B cell (primary cell): ENCODE data around the gene ARMC12. TPM values are rescaled to one million over a fixed set of nuclear protein-coding genes. Genes with fewer than 3 reads are reported as not detected.
"Not testable (repeated sequence)": the region's sequence is repeated elsewhere in the genome, so short reads cannot be mapped to it uniquely, and the experiment has no call there.

Experiments
- ATAC-seq: fragments of 200-7000 bp; cut with Tn5 transposase; one replicate; pipeline ENCODE4 v1.10.0; 2021; ENCODE audit warnings: low read depth, mild to moderate bottlenecking, moderate number of reproducible peaks, moderate library complexity
- CTCF ChIA-PET: fragments of 350-600 bp; sonication (Branson Sonifier 250); formaldehyde crosslinking; loops from one replicate; lab custom pipeline; 2021; ENCODE audit warnings: antibody characterized with exemption, inconsistent platforms; lab: Charles Lee
- POLR2A ChIA-PET: fragments of 350-600 bp; sonication (Branson Sonifier 250); formaldehyde crosslinking; loops from one replicate; lab custom pipeline; 2021; ENCODE audit warnings: antibody characterized with exemption; lab: Charles Lee
- DNase-seq: peaks from one replicate; pipeline ENCODE4 v3.0.0; 2013
- H2AFZ ChIP-seq: 2 replicates; pipeline ENCODE4 v1.6.1; 2012; ENCODE audit warnings: mild to moderate bottlenecking, low read depth, low read length; ENCODE audit not compliant: insufficient read depth, poor library complexity, severe bottlenecking
- H3K27ac ChIP-seq, 2 donors: 1 replicate in 1 of 2; 2 replicates in 1 of 2; pipeline ENCODE4 v1.5.1; 2012 to 2013; ENCODE audit warnings: low read length in 2 of 2, mild to moderate bottlenecking in 2 of 2, moderate library complexity in 1 of 2
- H3K27me3 ChIP-seq, 4 experiments: fragments of 200-600 bp in 1 of 4; sonication (generic) in 1 of 4; replicated peaks in 1 of 4; 1 replicate in 2 of 4; 2 replicates in 2 of 4; pipeline versions ENCODE4 v1.6.1 to v1.7.0; 2013 to 2016; ENCODE audit warnings: low read length in 3 of 4, mild to moderate bottlenecking in 2 of 4, mixed read lengths in 1 of 4, moderate library complexity in 1 of 4; ENCODE audit not compliant: insufficient read depth in 4 of 4, control insufficient read depth in 3 of 4; ENCODE audit errors: control extremely low read depth in 1 of 4
- H3K36me3 ChIP-seq, 2 experiments: replicated peaks in 1 of 2; 1 replicate in 1 of 2; 2 replicates in 1 of 2; pipeline versions ENCODE4 v1.6.1 to v1.7.1; 2013; ENCODE audit warnings: low read length in 1 of 2; ENCODE audit not compliant: insufficient read depth in 2 of 2, control insufficient read depth in 1 of 2; ENCODE audit errors: control extremely low read depth in 1 of 2, extremely low read depth in 1 of 2
- H3K4me1 ChIP-seq, 2 donors: fragments of 200-600 bp in 1 of 2; sonication (generic) in 1 of 2; 1 replicate in 1 of 2; 2 replicates in 1 of 2; pipeline versions ENCODE4 v1.5.1 to v1.6.1; 2013 to 2017; ENCODE audit warnings: low read length in 2 of 2; ENCODE audit not compliant: control insufficient read depth in 2 of 2, insufficient read depth in 2 of 2
- H3K4me2 ChIP-seq: replicated peaks from 2 replicates; pipeline ENCODE3; 2012; ENCODE audit warnings: mild to moderate bottlenecking, low read depth, low read length; ENCODE audit not compliant: poor library complexity, severe bottlenecking
- H3K4me3 ChIP-seq, 5 experiments: fragments of 200-600 bp in 1 of 5; sonication (generic) in 1 of 5; 1 replicate in 3 of 5; 2 replicates in 2 of 5; pipeline versions ENCODE4 v1.5.1 to v1.7.0; 2011 to 2016; ENCODE audit warnings: low read length in 4 of 5, mild to moderate bottlenecking in 4 of 5, low read depth in 2 of 5, control low read depth in 1 of 5, moderate library complexity in 1 of 5; ENCODE audit not compliant: insufficient read depth in 1 of 5; ENCODE audit errors: control extremely low read depth in 1 of 5, extremely low read depth in 1 of 5
- H3K79me2 ChIP-seq: fragments of 200-600 bp; sonication (generic); one replicate; pipeline ENCODE4 v1.6.0; 2016; ENCODE audit warnings: low read length; ENCODE audit not compliant: control insufficient read depth, insufficient read depth
- H3K9ac ChIP-seq: fragments of 200-600 bp; sonication (generic); 2 replicates; pipeline ENCODE4 v1.6.1; 2017; ENCODE audit warnings: mild to moderate bottlenecking, low read length, moderate library complexity
- H3K9me3 ChIP-seq, 3 donors: one replicate each; pipeline versions ENCODE4 v1.6.1 to v1.7.1; 2013; ENCODE audit warnings: low read length in 2 of 3; ENCODE audit not compliant: control insufficient read depth in 2 of 3, insufficient read depth in 1 of 3; ENCODE audit errors: control extremely low read depth in 1 of 3
- H4K20me1 ChIP-seq: 2 replicates; pipeline ENCODE4 v1.6.0; 2012; ENCODE audit warnings: mild to moderate bottlenecking, low read length; ENCODE audit not compliant: insufficient read depth, control insufficient read depth, poor library complexity, severe bottlenecking
- H3K27ac Mint-ChIP-seq: one replicate; pipeline ENCODE4 v1.8.0; 2021; ENCODE audit warnings: mixed read lengths
- H3K27me3 Mint-ChIP-seq: one replicate; pipeline ENCODE4 v1.8.0; 2021; ENCODE audit warnings: mixed read lengths
- H3K4me1 Mint-ChIP-seq: one replicate; pipeline ENCODE4 v1.8.0; 2021; ENCODE audit warnings: mixed read lengths
- H3K4me3 Mint-ChIP-seq: one replicate; pipeline ENCODE4 v1.8.0; 2021; ENCODE audit warnings: mixed read lengths
- H3K9me3 Mint-ChIP-seq: one replicate; pipeline ENCODE4 v1.8.0; 2022; ENCODE audit warnings: mixed read lengths; ENCODE audit not compliant: insufficient read depth
- EZH2 ChIP-seq: IDR thresholded peaks from 2 replicates; pipeline ENCODE4 v1.6.1; 2012; ENCODE audit warnings: borderline replicate concordance, low read depth, mild to moderate bottlenecking, moderate library complexity, low read length; ENCODE audit not compliant: insufficient read depth, poor library complexity, severe bottlenecking
- WGBS: methylation state at CpG from one replicate; pipeline ENCODE4 v1.1.5; 2013; ENCODE audit warnings: missing lambda C conversion rate; ENCODE audit not compliant: insufficient coverage; 5-methylcytosine and 5-hydroxymethylcytosine counted together
- intact Hi-C: fragments of 100-400 bp; cut with micrococcal nuclease; formaldehyde crosslinking; loops from one replicate; pipeline ENCODE4 v1.10.0; 2022
- polyA plus RNA-seq: library from polyadenylated mRNA; depleted of rRNA; stranded (reverse); fragments of >200 nt; gene quantifications from 2 replicates; pipeline ENCODE4 v1.2.3, GENCODE V29; 2012
- total RNA-seq, 2 donors: library from RNA; stranded (reverse); fragments of 120-200 nt in 1 of 2; gene quantifications; 1 replicate in 1 of 2; 2 replicates in 1 of 2; pipeline versions ENCODE4 v1.2.3 to v1.2.4, GENCODE V29; 2013 to 2022
- TF ChIP-seq, protein P1 (sequence below): fragments of 200-600 bp; IDR thresholded peaks from one replicate; pipeline ENCODE4 v1.8.0; 2022; ENCODE audit warnings: antibody characterized with exemption, mild to moderate bottlenecking

The ARMC12 gene
- total and polyA plus RNA-seq, 2 donors (not counting 1 experiment from before 2014, with no cell fraction given) = 0.52 to 2.8 TPM

- no peaks in the 10 kb centered on the region for H3K27me3 Mint-ChIP-seq
- no peaks in the 10 kb centered on the region for H4K20me1 ChIP-seq
- no peaks in the 10 kb centered on the region for H3K4me1 ChIP-seq
- no peak overlapping the region for H3K27ac Mint-ChIP-seq
- POLR2A ChIA-PET = no interaction called here
- intact Hi-C loops = no loop called here
- no peaks in the 10 kb centered on the region for H3K9me3 Mint-ChIP-seq
- H3K4me3 Mint-ChIP-seq = no peak overlapping the region
- CTCF ChIA-PET = no interaction called here
- peaks cover 2% of the 10 kb centered on the region for H3K4me1 Mint-ChIP-seq
- no peak for TF ChIP-seq EZH2
- TF ChIP-seq, protein P1, sequence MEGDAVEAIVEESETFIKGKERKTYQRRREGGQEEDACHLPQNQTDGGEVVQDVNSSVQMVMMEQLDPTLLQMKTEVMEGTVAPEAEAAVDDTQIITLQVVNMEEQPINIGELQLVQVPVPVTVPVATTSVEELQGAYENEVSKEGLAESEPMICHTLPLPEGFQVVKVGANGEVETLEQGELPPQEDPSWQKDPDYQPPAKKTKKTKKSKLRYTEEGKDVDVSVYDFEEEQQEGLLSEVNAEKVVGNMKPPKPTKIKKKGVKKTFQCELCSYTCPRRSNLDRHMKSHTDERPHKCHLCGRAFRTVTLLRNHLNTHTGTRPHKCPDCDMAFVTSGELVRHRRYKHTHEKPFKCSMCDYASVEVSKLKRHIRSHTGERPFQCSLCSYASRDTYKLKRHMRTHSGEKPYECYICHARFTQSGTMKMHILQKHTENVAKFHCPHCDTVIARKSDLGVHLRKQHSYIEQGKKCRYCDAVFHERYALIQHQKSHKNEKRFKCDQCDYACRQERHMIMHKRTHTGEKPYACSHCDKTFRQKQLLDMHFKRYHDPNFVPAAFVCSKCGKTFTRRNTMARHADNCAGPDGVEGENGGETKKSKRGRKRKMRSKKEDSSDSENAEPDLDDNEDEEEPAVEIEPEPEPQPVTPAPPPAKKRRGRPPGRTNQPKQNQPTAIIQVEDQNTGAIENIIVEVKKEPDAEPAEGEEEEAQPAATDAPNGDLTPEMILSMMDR = no peak
- no CpG with 5 or more reads among the region's 2 CpGs for WGBS
- DNase-seq = no peak
- no peaks in the 10 kb centered on the region for H3K9me3 ChIP-seq
- H3K27me3 ChIP-seq = no peaks in the 10 kb centered on the region
- H3K4me3 ChIP-seq = no peak overlapping the region
- H3K4me2 ChIP-seq = no peak overlapping the region
- H3K36me3 ChIP-seq = no peaks in the 10 kb centered on the region
- H2AFZ ChIP-seq = no peak overlapping the region
- ATAC-seq = no peak
- no peak overlapping the region for H3K27ac ChIP-seq
- no peaks in the 10 kb centered on the region for H3K79me2 ChIP-seq
- no peak overlapping the region for H3K9ac ChIP-seq
These were observed 42.4 kb upstream of the ARMC12 start for GRCh38 chr6:35694462-35694861.

- 95% methylated on average over 5 of the region's 7 CpGs for WGBS
- H3K79me2 ChIP-seq, H2AFZ ChIP-seq, intact Hi-C loops, H3K27ac Mint-ChIP-seq, CTCF ChIA-PET, DNase-seq, H3K27ac ChIP-seq, H3K9ac ChIP-seq, POLR2A ChIA-PET, ATAC-seq, H3K27me3 ChIP-seq, H3K36me3 ChIP-seq, H3K4me3 Mint-ChIP-seq, H3K27me3 Mint-ChIP-seq, H3K9me3 ChIP-seq, H3K4me1 ChIP-seq, H3K4me3 ChIP-seq, H4K20me1 ChIP-seq, H3K9me3 Mint-ChIP-seq, H3K4me2 ChIP-seq, H3K4me1 Mint-ChIP-seq: not testable (repeated sequence)
These were observed 38.4 kb upstream of the ARMC12 start for GRCh38 chr6:35698430-35698829.
